Measurements from ENCODE around the gene FHAD1. TPM values are rescaled to one million over a fixed set of nuclear protein-coding genes. Genes with fewer than 3 reads are reported as not detected.

The FHAD1 gene
- total RNA-seq, 8 experiments from 2014 or later: 0.38 to 3.1 (median 1.6) TPM

DNA sequence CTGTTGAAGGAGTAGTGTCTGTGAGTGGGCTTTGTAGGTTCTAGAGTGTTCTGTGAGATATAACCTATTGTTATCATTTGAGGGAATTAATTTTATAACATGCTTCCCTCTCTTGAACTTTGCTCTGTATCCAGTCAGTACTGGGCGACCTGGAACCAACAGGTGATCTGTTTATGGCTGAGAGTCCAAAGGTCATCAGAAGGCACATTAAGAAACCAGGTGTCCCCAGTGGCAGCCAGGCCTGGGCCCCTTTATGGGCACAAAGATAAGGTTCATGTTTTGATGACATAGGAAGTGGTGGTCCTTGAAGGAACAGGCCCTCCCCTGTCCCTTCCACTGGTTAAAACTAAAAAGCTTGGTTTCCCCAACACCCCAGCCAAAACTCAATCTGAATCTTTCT, 61.1 kb downstream of the FHAD1 start:
- in situ Hi-C loops (cut with MboI; ENCODE audit: low pct_unique_long_range_greater_than_20kb in 2 of 9, low sequenced_read_pairs in 9 of 9, unreplicated experiment in 9 of 9): loop anchor here in 1 of 9 experiments (10.0 kb wide), 1 partner anchor 183 kb away; no protein-coding TSS in a partner anchor
- Histone ChIP-seq H3K4me1 (replicated peaks in 1 of 2) (peaks cover 5 to 13% of the 10 kb centered on the region in 2 donors), H3K27ac (no peak overlapping the region), H3K4me3 (no peak overlapping the region)
- WGBS, 10 experiments: 20 to 100% (median 43%) methylated on average over 1 of the region's 1 CpG; no CpG with 5 or more reads in 4 of the 10 experiments
- no peak for ATAC-seq (replicated peaks in 6 of 8)

DNA sequence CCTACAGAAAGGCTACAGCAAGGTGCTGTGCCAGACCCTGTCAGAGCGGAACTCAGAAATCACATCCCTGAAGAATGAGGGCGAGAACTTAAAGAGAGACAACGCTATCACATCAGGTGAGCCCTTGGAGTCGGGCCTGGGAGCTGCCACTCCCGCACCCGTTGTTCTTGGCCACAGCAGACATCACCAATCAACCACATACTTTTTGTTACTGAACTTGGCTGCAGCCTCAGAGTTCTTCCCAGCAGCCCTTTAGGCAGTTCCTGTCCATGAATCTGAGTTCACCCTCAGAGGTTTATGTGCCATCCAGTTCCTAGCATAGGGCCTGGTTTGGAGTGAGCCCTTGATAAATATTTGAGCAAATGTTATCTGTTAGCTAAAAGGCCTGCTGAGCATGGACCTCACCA, 61.6 kb downstream of the FHAD1 start:
- WGBS, 10 experiments: 76 to 100% (median 89%) methylated on average over 3 to 6 of the region's 6 CpGs; no CpG with 5 or more reads in 4 of the 10 experiments
- in situ Hi-C loops (cut with MboI; ENCODE audit: low pct_unique_long_range_greater_than_20kb in 2 of 9, low sequenced_read_pairs in 9 of 9, unreplicated experiment in 9 of 9): loop anchor here in 1 of 9 experiments (10.0 kb wide), 1 partner anchor 184 kb away; no protein-coding TSS in a partner anchor
- H3K4me1 ChIP-seq (replicated peaks in 1 of 2): peaks cover 7 to 10% of the 10 kb centered on the region in 2 donors
- ATAC-seq (replicated peaks in 6 of 8): no peak
- no peak overlapping the region for H3K4me3 ChIP-seq
- no peak overlapping the region for H3K27ac ChIP-seq

DNA sequence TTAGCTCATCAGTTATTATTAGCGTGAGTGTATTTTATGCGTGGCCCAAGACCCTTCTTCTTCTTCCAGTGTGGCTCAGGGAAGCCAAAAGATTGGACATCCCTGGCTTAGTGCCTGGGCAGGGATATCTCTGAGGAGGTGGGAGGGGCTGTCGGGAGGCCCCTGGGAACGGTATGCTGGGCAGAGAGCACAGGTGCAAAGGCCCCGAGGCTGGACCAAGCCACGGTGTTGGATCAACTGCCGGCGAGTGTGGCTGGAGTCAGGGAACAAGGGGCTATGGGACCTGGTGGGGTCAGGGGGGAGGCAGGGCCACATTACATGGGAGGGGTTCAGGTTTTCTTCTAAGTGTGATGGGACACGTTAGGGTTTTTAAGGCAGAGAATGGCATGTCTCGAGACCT, 62.7 kb downstream of the FHAD1 start:
- in situ Hi-C loops (cut with MboI; ENCODE audit: low pct_unique_long_range_greater_than_20kb in 2 of 9, low sequenced_read_pairs in 9 of 9, unreplicated experiment in 9 of 9): loop anchor here in 3 of 9 experiments (10.0 kb wide), 2 partner anchors 125 to 185 kb away; partner anchors contain the start of gene CTRC (in 2 of the 3)
- 40 to 100% (median 87%) methylated on average over 2 to 4 of the region's 10 CpGs; no CpG with 5 or more reads in 4 of the 10 experiments for WGBS, 10 experiments
- peaks cover 0 to 7% of the 10 kb centered on the region in 2 donors for H3K4me1 ChIP-seq (replicated peaks in 1 of 2)

DNA sequence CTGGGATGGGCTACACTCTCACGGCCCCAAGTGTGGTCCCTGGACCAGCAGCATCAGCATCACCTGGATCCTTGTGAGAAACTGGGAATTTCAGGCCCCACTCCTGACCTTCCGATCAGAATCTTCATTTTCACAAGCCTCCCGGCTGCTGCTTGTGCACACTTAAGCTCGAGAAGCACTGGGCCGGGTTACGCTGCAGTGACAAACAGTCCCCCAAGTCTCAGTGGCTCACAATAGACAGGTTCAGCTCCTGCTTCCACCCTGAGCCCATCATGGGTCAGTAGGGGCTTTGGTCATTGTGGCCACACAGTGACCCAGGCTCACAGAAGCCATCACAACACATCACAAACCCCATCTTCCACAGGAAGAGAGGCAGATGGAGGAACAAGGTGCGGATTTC, 63.5 kb downstream of the FHAD1 start:
- in situ Hi-C loops (cut with MboI; ENCODE audit: low pct_unique_long_range_greater_than_20kb in 2 of 9, low sequenced_read_pairs in 9 of 9, unreplicated experiment in 9 of 9): loop anchor here in 2 of 9 experiments (10.0 kb wide), 1 partner anchor 124 kb away; the partner anchor contains the start of gene CTRC (in 2 of the 2)
- ATAC-seq (replicated peaks in 6 of 8): no peak
- H3K4me3 ChIP-seq: no peak overlapping the region
- H3K27ac ChIP-seq: no peak overlapping the region
- peaks cover 0 to 7% of the 10 kb centered on the region in 2 donors for H3K4me1 ChIP-seq (replicated peaks in 1 of 2)
- WGBS, 10 experiments: 40 to 100% (median 86%) methylated on average over 1 to 6 of the region's 7 CpGs; no CpG with 5 or more reads in 2 of the 10 experiments

More for the DNA sequence above, 62.7 kb downstream of the FHAD1 start:
- Histone ChIP-seq H3K27ac (no peak overlapping the region), H3K4me3 (no peak overlapping the region)
- ATAC-seq (replicated peaks in 6 of 8): no peak

DNA sequence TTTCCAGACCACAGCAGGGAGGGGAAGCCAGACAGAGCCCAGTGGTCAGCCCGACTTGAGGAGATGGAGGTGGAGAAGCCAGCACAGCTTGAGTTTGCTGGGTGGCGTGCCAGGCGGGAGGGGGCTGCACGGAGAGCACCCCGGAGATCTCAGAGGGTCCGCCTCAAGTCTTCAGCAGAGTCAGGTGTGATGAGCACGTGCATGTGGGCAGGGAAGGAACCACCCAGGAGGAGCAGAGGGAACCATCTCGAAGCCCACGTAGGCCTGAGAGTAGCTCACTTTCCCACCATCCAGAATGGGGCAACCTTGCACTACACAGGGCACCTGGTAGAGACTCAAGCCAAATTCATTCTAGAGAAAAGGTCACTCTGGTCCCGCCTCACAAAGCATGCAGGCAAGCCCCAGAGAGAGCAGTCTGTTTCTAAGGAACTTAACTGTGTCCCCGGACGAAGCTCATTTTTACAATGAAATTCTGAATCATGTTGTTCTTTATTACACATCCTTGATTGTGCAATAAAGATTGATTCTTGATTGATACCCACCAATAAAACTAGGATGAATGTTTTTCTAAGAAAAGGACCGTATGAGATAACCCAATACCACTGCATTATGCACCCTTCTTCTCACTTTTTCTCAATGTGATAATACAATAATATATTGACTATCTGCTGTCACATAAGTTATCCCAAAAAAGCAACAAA, 64.2 kb downstream of the FHAD1 start:
- H3K4me3 ChIP-seq: no peak overlapping the region
- in situ Hi-C loops (cut with MboI; ENCODE audit: low pct_unique_long_range_greater_than_20kb in 2 of 9, low sequenced_read_pairs in 9 of 9, unreplicated experiment in 9 of 9): loop anchor here in 2 of 9 experiments (10.0 kb wide), 1 partner anchor 124 kb away; the partner anchor contains the start of gene CTRC (in 2 of the 2)
- WGBS, 10 experiments: 29 to 100% (median 67%) methylated on average over 1 to 12 of the region's 13 CpGs
- ATAC-seq (replicated peaks in 6 of 8): no peak
- no peak overlapping the region for H3K27ac ChIP-seq
- peaks cover 0 to 7% of the 10 kb centered on the region in 2 donors for H3K4me1 ChIP-seq (replicated peaks in 1 of 2)

DNA sequence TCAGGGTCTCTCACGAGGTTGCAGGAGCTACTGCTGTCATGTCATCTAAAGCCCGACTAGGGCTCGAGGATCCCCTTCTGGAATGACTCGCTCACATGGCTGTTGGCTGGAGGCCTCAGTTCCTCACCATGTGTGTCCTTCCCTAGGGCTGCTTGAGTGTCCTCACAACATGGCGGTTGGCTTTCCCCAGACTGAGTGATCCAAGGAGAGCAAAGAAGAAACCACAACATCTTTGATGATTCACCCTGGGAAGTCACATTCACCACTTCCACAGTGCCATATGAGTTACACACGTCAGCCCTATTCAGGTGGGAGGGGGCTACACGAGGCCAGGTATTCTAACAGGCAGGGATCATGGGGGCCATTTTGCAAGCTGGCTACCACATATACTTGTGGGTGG, 64.9 kb downstream of the FHAD1 start:
- no peak overlapping the region for H3K4me3 ChIP-seq
- ATAC-seq (replicated peaks in 6 of 8): no peak
- in situ Hi-C loops (cut with MboI; ENCODE audit: low pct_unique_long_range_greater_than_20kb in 2 of 9, low sequenced_read_pairs in 9 of 9, unreplicated experiment in 9 of 9): loop anchor here in 2 of 9 experiments (10.0 kb wide), 1 partner anchor 123 kb away; the partner anchor contains the start of gene CTRC (in 2 of the 2)
- peaks cover 0 to 7% of the 10 kb centered on the region in 2 donors for H3K4me1 ChIP-seq (replicated peaks in 1 of 2)
- H3K27ac ChIP-seq: no peak overlapping the region
- 83 to 100% (median 92%) methylated on average over 2 to 7 of the region's 7 CpGs; no CpG with 5 or more reads in 4 of the 10 experiments for WGBS, 10 experiments

DNA sequence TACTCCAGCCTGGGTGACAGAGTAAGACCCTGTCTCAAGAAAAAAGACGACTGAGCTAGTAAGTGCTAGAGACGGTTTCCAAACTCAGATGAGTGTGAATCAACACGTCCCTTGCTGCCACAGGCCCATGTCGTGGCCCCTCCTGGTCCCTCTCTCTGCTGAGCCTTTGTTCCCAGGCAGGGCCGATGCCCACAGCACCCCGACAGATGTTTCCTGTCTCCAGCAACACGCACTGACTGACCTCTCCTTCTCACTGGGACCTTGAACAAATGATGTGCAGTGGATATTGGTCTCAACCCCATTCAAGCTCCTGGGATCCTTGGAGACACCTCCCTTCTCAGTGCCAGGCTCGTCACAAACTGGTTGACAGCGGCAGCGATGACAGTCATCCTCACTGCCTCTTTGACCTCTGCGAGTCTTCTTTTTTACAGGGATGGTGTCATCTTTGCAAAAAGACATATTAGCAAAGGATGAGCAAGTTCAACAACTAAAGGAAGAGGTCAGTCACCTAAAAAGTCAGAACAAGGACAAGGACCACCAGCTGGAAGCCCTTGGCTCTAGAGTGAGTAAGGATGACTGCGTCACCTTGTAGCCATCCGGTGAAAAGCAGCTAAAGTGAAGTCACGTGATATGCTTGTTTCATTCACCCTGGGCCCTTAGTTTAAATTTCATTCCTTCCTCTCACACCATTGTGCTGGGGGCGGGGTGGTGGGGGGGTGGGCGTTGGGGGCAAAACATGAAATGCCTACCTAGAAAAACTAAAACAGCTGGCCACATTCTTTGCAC, 65.8 kb downstream of the FHAD1 start:
- Histone ChIP-seq H3K4me3 (no peak overlapping the region), H3K4me1 (replicated peaks in 1 of 2) (peaks cover 0 to 7% of the 10 kb centered on the region in 2 donors), H3K27ac (no peak overlapping the region)
- in situ Hi-C loops (cut with MboI; ENCODE audit: low pct_unique_long_range_greater_than_20kb in 2 of 9, low sequenced_read_pairs in 9 of 9, unreplicated experiment in 9 of 9): loop anchor here in 2 of 9 experiments (10.0 kb wide), 1 partner anchor 122 kb away; the partner anchor contains the start of gene CTRC (in 2 of the 2)
- WGBS, 10 experiments: 10 to 100% (median 79%) methylated on average over 1 to 16 of the region's 16 CpGs; no CpG with 5 or more reads in 1 of the 10 experiments
- peak in 5 of 8 experiments; percentile 25 to 64 (median 58) for ATAC-seq (replicated peaks in 6 of 8)

DNA sequence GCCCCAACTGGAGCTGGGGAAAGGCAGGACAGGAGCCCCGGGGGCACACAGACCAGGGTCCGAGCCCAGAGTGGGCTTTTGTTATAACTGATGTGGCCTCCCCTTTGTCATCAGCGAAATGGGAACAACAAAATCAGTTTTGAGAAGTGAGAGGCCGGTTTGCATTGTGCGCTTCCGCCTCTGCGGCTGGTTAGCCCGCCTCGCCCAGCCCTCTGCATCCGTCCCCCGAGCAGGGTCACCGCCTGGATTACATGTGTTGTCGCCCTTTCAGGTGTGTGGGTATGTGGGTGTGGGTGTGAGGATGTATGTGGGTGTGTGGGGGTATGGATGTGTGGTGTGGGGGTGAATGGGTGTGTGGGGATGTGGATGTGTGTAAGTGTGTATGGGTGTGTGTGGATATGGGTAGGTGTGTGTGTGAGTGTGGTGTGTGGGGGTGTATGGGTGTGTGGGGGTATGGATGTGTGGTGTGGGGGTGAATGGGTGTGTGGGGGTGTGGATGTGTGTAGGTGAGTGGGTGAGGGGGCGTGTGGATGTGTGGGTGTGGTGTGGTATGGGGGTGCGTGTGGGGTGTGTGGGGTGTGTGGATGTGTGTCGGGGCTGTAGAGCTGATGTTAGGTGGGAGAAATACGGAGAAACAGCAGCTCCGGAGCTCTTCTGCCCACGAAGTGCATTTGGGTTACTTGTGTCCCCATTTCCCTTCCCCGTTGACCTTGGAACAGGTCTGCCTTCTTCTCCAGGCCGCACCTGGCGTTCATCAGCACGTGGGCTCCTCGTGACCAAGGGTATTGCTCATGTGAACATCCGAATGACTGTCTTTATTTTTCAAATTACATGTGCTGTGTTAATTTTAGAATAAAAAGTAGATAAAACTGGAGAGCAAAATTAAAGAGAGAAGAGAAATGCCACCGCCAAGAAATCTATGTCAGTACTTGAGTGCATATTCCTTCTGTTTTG, 67.6 kb downstream of the FHAD1 start:
- peaks cover 0 to 7% of the 10 kb centered on the region in 2 donors for H3K4me1 ChIP-seq (replicated peaks in 1 of 2)
- no peak for ATAC-seq (replicated peaks in 6 of 8)
- no peak overlapping the region for H3K27ac ChIP-seq
- in situ Hi-C loops (cut with MboI; ENCODE audit: low pct_unique_long_range_greater_than_20kb in 2 of 9, low sequenced_read_pairs in 9 of 9, unreplicated experiment in 9 of 9): loop anchor here in 2 of 9 experiments (10.0 kb wide), 1 partner anchor 120 kb away; the partner anchor contains the start of gene CTRC (in 2 of the 2)
- 38 to 100% (median 92%) methylated on average over 1 to 16 of the region's 26 CpGs; no CpG with 5 or more reads in 1 of the 10 experiments for WGBS, 10 experiments
- no peak overlapping the region for H3K4me3 ChIP-seq

DNA sequence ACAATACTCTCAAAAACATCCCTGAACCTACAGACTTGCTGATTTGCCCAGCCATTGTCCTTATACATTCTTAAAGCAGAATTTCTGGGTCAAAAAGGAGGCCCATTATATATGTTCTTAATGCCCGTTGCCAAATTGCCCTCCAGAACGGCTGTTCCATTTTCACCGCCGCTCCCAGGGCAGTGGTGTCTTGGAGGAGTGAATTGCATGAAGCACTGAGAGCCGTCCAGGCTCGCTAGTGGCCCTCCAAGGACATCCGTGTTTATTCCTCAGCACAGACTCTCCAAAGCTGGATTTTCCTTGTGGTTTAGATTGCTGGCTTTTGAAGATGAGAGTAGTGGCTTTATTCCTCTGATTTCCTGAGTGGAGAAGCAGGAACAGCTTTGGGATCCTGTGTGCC, 68.8 kb downstream of the FHAD1 start:
- H3K4me1 ChIP-seq (replicated peaks in 1 of 2): peaks cover 0 to 7% of the 10 kb centered on the region in 2 donors
- 59 to 79% (median 73%) methylated on average over 3 to 7 of the region's 7 CpGs; no CpG with 5 or more reads in 3 of the 10 experiments for WGBS, 10 experiments

DNA sequence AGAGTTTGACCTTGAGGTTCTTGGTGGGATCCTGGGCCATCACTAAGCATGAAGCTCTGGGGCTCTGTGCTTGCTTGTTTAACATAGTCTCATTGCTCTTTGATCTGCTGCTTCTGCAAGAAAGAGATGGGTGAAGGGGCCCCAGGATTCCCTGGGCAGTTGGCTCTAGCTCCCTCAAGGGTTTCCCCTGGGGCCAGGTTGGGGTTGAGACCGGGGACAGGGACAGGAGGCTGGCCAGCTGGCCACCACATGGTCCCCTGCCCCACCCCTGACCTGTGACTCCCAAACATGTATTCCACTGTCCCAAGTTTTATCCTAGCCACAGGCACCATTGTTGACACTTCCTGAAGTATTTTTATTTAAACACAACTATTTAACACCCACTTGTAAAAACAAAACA, 69.5 kb downstream of the FHAD1 start:
- ATAC-seq (replicated peaks in 6 of 8): peak in 2 of 8 experiments; percentile 50 to 57
- H3K4me3 ChIP-seq: no peak overlapping the region
- peaks cover 0 to 7% of the 10 kb centered on the region in 2 donors for H3K4me1 ChIP-seq (replicated peaks in 1 of 2)
- in situ Hi-C loops (cut with MboI; ENCODE audit: low pct_unique_long_range_greater_than_20kb in 2 of 9, low sequenced_read_pairs in 9 of 9, unreplicated experiment in 9 of 9): loop anchor here in 2 of 9 experiments (10.0 kb wide), 1 partner anchor 118 kb away; the partner anchor contains the start of gene CTRC (in 2 of the 2)
- no peak overlapping the region for H3K27ac ChIP-seq
- 0 to 20% methylated on average over 1 of the region's 1 CpG; no CpG with 5 or more reads in 8 of the 10 experiments for WGBS, 10 experiments

More for the DNA sequence above, 68.8 kb downstream of the FHAD1 start:
- no peak for ATAC-seq (replicated peaks in 6 of 8)
- Histone ChIP-seq H3K4me3 (no peak overlapping the region), H3K27ac (no peak overlapping the region)
- in situ Hi-C loops (cut with MboI; ENCODE audit: low pct_unique_long_range_greater_than_20kb in 2 of 9, low sequenced_read_pairs in 9 of 9, unreplicated experiment in 9 of 9): loop anchor here in 2 of 9 experiments (10.0 kb wide), 1 partner anchor 119 kb away; the partner anchor contains the start of gene CTRC (in 2 of the 2)

DNA sequence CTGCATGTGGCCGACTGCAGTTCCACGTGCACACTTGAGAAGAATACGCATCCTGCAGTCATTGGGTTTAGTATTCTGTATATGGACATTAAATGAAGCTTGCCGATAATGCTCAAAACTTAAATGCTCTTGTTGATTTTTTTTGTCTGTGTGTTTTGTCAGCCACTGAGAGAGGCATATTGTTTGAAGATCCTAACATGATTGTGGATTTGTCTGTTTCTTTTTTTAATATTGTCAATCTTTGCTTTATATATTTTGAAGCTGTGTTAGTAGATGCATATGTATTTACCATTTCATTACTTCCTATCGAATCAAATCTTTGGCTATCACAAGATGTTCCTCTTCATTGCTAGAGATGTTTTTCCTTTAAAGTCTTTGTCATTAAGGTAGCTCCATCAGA, 73.2 kb downstream of the FHAD1 start:
- in situ Hi-C loops (cut with MboI; ENCODE audit: low pct_unique_long_range_greater_than_20kb in 2 of 9, low sequenced_read_pairs in 9 of 9, unreplicated experiment in 9 of 9): loop anchor here in 1 of 9 experiments (10.0 kb wide), 1 partner anchor 105 kb away; no protein-coding TSS in a partner anchor
- ATAC-seq (replicated peaks in 6 of 8): no peak
- WGBS, 10 experiments: 69 to 100% (median 89%) methylated on average over 3 to 5 of the region's 5 CpGs
- no peak overlapping the region for H3K4me3 ChIP-seq
- no peak overlapping the region for H3K27ac ChIP-seq
- peaks cover 15 to 23% of the 10 kb centered on the region in 2 donors for H3K4me1 ChIP-seq (replicated peaks in 1 of 2)
